ENCODE data around the gene ADGRD1. TPM values are rescaled to one million over a fixed set of nuclear protein-coding genes. Genes with fewer than 3 reads are reported as not detected.
A peak's percentile ranks its signal among the peaks of the same experiment; 100 is the strongest.

The ADGRD1 gene
- total and polyA plus RNA-seq, 2 of the 8 experiments (the other 6 are each of a cell fraction or from before 2014, with no cell fraction given): 0.36 to 0.48 TPM

DNA sequence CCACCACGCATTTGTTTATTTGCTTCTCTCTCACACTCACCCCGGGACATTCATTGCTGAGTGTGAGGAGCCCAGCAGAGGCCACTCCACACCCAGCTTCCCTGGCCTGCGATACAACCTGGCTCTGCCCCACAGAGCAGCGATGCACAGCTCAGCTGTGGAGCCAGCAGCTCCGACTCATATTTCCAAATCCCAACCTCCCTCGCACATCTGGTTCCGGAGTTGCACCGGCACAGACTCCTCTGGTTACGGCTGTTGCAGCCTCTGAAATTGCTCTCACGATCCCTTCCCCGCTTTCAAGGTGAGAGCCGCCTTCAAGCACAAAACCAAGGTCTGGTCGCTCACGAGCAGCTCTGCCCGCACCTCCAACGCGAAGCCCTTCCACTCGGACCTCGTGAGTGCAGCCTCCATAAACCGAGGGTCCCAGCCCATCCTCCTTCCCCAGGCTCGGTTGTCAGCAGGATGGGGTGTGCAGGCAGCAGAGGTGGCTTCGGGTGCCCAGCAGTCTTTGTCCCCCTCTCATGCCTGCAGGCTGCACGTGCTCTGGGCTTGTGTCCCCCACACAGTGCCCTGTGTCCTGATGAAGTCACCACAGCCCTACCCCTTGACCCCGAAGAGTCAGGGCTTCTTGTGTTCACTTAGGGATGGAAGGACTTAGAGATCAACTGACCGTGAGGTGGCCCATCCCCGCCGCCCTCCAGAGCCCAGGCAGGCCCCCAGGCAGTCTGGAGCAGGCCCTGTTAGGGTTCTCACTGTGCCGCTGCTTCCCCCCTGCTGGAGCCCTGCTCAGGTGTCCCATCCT, 184.3 kb downstream of the ADGRD1 start:
- H3K14ac ChIP-seq (ENCODE audit: insufficient read length): no peak overlapping the region
- H3K18ac ChIP-seq (ENCODE audit: extremely low read depth, low read length): no peak overlapping the region
- H3K9me3 ChIP-seq (ENCODE audit: insufficient read depth in 2 of 2, low read depth in 1 of 2, low read length in 1 of 2): no peaks in the 10 kb centered on the region
- no peaks in the 10 kb centered on the region for H3K79me1 ChIP-seq (ENCODE audit: low read depth, low read length)
- no peak overlapping the region for H2BK5ac ChIP-seq (ENCODE audit: low read depth, low read length)
- H2BK12ac ChIP-seq (ENCODE audit: low read depth, low read length): no peak overlapping the region
- H2AK5ac ChIP-seq (ENCODE audit: low read depth, low read length): no peak overlapping the region
- DNase-seq (ENCODE audit: low read depth in 1 of 2, low spot score in 2 of 2) (no peak), FAIRE-seq (no peak)
- H3K79me2 ChIP-seq (ENCODE audit: control insufficient read depth in 1 of 2, insufficient read depth in 2 of 2, low read length in 2 of 2): no peaks in the 10 kb centered on the region
- no peak overlapping the region for H4K8ac ChIP-seq (ENCODE audit: extremely low read depth, insufficient read depth, low read length)
- ChIA-PET POLR2A (ENCODE audit: partially characterized antibody) (no interaction called here), CTCF (ENCODE audit: partially characterized antibody) (interaction anchor here (1.8 to 9.6 kb wide), 3 partner anchors 20 to 33 kb away, joined by 7 to 196 read pairs (median 8); no protein-coding TSS in a partner anchor)
- no peaks in the 10 kb centered on the region for H4K20me1 ChIP-seq (replicated peaks in 1 of 2; ENCODE audit: control insufficient read depth in 1 of 2, insufficient read depth in 2 of 2, low read length in 2 of 2)
- WGBS, 2 experiments (ENCODE audit: extremely low coverage in 1 of 2, insufficient coverage in 1 of 2, insufficient read length in 1 of 2, insufficient replicate concordance in 2 of 2, low coverage in 1 of 2, low lambda C conversion rate in 2 of 2, missing lambda C conversion rate in 1 of 2): 94% methylated on average over 25 of the region's 28 CpGs; no CpG with 5 or more reads in 1 of the 2 experiments
- no peaks in the 10 kb centered on the region for H3K36me3 ChIP-seq (ENCODE audit: control insufficient read depth in 2 of 4, insufficient read depth in 4 of 4, low read length in 3 of 4)
- no peak overlapping the region for H4K91ac ChIP-seq (replicated peaks; ENCODE audit: insufficient read length, low read length)
- no peak overlapping the region for H2AFZ ChIP-seq (ENCODE audit: low read length)
- no peaks in the 10 kb centered on the region; a peak in 1 of 7 replicates for H3K27me3 ChIP-seq (replicated peaks in 1 of 4; ENCODE audit: control insufficient read depth in 3 of 4, extremely low read depth in 1 of 4, insufficient read depth in 3 of 4, low read length in 3 of 4)
- no peak overlapping the region for H3K4ac ChIP-seq (replicated peaks; ENCODE audit: insufficient read length, low read depth, low read length)
- H3K27ac ChIP-seq (ENCODE audit: low read depth, low read length): no peak overlapping the region
- H2BK20ac ChIP-seq (ENCODE audit: low read length): no peak overlapping the region
- no peak overlapping the region for H3K4me2 ChIP-seq (ENCODE audit: insufficient read depth in 1 of 2, low read depth in 2 of 2, low read length in 2 of 2)
- H3K4me3 ChIP-seq (ENCODE audit: extremely low read depth in 1 of 4, insufficient read depth in 2 of 4, low read depth in 3 of 4, low read length in 4 of 4): no peak overlapping the region
- H3K56ac ChIP-seq (replicated peaks; ENCODE audit: insufficient read length, low read depth, low read length): no peak overlapping the region
- H3K23me2 ChIP-seq (ENCODE audit: low read depth, low read length): no peaks in the 10 kb centered on the region
- TF ChIP-seq RAD21 (IDR thresholded peaks at IDR 0.05 in 1 of 2, conservative IDR thresholded peaks at IDR 0.05 in 1 of 2; ENCODE audit: low read depth in 2 of 2, low read length in 2 of 2) (peak; percentile 26 to 44), POU5F1 (IDR thresholded peaks at IDR 0.05; ENCODE audit: low read depth, low read length) (no peak)
- no peak overlapping the region for H3K23ac ChIP-seq (ENCODE audit: insufficient read length)
- no peak overlapping the region for H3K9ac ChIP-seq (replicated peaks in 1 of 4; ENCODE audit: extremely low read depth in 1 of 4, low read depth in 3 of 4, low read length in 3 of 4)
- no peak overlapping the region for H2BK120ac ChIP-seq (replicated peaks; ENCODE audit: low read depth, low read length)
- no peak overlapping the region for H2BK15ac ChIP-seq (ENCODE audit: low read length)
- H3K4me1 ChIP-seq (replicated peaks in 1 of 4; ENCODE audit: control insufficient read depth in 3 of 4, insufficient read depth in 4 of 4, low read length in 3 of 4): no peaks in the 10 kb centered on the region
- H4K5ac ChIP-seq (ENCODE audit: insufficient read length, low read depth, low read length): no peak overlapping the region

Data from H1 (cell line).